ENCODE data around the gene IGFBP4.

DNA sequence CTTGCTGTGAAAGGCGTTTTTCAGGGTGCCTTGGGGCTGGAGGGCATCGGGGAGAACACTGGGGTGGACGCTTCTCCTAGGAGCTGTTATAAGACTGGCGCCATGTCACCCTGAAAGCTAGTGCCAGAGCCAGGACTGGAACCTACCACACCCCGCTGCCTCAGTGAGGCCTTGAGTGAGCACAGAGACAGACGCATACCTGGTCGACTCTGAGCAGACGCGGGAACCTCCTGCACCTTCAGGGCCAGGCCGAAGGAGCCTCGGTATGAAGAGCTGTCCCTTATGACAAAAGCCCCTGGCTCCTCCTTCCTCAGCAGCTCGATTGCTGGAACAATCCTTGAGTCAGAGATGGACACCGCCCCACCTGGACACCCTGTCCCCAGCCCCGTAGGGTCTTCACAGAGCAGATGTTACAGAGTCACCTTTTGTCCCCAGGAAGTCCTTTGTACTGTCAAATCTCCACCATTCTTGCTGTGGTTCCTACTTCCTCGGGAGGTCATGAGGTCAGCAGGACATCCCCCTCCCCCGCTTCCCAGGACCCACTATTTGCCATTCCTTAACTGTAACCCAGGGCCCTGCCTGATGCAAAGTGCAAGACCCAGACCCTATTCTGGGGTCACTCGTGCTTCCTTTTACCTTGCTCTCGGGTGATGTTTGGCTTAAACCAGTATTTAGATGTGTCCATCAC lies 41.2 kb downstream of the IGFBP4 start:
- TF ChIP-seq CTCF (IDR thresholded peaks at IDR 0.05), result no peak
- no peak for TF ChIP-seq POLR2A (IDR thresholded peaks at IDR 0.05)

Data from lower leg skin (tissue), 3 donors.